KG1 (cell line): ENCODE measurements around the gene GTPBP4.

Source experiments
- DNase-seq: peaks from one replicate; lab custom pipeline; 2025; lab: John Stamatoyannopoulos, UW

Gene GTPBP4

DNA sequence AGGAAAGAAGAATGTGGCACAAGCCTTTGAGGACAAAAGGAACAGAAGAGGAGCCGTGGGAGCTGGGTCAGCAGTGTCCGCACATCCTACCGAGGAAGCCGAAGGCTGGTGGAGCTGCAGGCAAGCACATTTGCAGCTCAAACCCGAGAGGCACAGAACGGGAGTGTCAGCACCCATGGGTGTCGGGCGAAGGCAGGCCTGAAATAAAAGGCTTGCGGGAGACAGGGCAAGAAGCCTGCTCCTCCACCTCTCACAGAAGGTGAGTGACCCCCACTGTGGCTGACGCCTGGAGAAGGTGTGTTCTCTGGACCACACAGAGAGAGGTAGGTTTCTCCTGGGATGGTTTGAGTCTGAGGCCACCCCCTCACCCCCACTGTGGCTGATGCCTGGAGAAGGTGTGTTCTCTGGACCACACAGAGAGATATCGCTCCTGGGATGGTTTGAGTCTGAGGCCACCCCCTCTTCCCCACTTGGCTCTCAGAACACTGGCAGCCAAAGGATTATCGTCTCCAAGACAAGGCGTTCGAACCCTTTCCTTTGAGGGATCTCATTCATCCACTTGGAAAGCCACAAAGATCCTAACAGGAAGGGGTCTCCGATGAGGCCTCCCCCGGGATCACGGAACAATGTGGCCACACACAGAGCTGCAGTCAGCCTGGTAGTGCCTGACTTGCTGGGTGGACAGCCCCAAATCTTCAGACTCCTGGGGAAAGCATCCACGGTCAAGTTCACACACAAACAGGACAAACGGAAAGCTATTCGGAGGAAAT, 21.6 kb upstream of the GTPBP4 start:
- no peak for DNase-seq

DNA sequence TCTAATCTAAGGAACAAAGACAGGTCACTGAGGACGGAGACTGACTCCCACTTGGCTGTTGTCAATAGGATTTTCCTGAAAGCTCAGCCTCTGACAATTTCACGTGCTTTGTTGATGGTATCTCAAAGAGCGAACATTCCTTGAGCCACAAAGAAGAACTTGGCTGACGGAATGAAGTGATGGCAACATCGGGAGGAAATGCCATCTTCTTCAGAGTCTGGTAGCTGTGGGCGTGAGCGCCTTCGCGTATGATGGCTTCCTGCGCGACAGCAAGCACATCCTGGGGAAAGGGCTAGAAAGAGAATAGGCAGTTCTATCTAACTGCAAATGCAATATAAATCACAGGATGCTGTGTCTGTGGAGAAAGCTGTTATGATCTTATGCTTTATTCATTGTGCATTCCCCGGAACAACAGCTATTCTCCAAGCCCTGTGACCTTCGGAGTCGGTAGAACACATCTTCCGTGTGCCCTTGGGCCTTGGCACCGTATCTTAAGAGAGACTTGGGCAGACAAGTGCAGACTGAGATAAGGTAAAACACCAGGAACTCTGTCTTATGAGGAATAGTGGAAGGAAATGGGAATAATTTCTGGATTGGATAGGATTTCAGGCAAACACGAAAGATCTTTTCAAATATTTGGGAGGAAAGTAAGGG, 19.6 kb upstream of the GTPBP4 start:
- no peak for DNase-seq

DNA sequence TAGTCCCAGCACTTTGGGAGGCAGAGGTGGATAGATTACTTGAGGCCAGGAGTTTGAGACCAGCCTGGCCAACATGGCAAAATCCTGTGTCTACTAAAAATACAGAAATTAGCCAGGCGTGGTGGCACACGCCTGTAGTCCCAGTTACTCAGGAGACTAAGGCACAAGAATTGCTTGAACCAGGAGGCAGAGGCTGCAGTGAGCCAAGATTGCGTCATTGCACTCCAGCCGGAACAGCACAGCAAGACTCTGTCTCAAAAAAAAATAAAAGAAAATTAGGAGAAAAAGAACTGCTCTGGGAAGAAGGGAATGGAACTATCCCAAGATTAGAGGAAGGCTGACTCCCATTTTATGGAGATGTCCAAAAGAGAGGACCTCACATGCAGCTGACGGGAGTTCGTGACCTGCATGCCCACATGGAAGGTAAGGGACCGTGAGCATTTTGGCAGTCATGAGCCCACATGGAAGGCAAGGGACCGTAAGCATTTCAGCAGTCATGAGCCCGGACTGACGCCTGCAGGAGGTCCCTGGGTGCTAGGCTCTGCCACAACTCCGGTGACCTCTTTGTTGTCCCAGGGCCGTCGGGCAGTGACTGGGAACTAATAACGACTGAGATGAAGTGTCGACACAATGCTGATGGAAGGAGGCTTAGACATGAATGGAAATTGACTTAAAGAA, 18.6 kb upstream of the GTPBP4 start:
- no peak for DNase-seq

DNA sequence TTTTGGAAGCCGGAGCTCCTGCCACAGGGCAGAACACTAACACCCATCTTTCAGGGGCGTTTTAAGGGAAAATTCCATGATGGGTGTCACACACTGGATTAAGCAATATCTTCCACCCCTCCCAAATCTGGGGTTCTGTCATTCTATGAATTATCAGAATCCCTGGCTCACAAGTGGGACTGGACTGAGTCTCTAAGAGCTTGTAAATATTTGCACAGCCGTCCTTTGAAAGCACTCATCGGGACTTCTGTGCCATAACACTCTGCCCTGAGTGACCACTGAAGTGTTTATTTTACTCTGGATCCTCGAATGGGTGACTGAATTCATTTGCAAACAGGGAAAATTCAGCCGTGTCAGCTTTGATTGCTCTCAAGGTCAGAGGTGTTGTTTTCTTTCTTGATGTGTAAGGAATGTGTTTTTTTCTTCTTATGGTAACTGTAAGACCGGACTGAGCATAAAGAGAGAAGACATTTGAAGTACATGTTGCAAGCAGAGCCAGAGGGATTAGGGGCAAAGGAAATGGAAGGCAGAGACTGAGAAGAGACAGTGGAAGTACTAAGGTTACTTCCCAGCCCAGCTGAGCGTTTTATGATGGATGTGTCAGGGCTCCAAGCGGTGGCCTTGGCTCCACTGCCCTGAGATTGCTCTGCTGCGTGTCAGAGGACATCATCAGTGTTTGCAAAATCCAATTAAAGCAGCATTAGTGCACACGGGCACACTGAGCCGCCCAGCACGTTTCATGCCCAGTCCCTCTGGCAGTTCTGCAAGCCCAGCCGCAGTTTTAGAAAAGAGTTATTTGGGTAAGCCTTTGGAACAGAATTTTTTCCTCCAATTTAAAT, 17.7 kb upstream of the GTPBP4 start:
- DNase-seq = no peak

DNA sequence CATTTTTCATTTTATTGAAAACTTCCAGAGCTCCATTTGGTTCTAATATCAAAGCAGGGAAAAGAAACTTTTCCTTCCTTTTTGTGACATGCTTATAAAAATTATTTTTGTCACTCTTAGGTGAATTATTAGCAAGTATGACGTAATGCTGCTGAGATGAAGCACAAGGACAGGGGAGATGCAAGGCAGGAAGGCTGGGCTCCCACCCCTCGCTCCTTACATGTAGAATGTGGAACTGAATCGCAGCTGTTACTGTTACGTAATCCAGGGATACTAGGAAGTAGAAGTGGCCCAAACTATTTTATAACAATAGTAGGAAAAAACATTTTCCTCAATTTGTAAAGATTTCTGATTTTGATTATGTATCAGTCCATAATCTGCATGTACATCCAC, 17.1 kb upstream of the GTPBP4 start:
- DNase-seq = no peak

DNA sequence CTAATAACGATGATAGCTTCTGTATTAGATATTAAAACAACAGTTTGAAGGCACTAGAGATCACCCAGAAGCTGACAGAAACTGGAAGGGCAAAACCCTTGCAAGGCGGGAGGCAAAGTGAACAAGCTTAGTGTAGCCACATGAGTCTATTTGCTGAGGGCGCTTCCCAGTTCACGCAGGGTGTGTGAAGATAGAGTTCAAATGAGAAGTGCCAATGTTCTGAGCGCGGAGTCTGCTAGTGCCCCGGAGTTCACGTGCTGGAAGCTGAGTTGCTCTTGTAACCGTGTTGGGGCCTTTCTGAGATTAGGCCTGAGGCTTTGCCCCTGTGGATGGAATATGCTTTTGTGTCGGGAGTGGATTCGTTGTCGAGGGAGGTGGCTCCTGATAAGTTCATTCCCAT, 16.6 kb upstream of the GTPBP4 start:
- DNase-seq = no peak

DNA sequence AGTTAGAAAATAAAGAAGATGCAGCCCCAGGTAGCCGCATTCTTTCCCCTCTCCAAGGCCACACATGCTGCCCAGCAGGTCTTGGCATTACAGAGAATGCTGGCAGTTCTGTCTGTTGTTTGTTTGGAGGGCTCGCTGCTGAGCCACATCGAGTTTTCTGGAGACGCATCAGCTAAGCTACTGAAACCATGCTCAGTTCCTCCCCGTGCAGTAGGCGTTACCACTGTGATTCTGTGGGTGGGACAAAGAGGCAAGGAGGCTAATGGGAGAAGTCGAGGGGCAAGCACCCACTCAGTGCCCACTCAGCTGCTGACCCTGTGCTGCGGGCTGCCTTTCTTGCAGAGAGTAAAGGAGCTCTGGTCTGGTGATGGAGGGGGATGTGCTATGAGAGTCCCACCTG, 15.5 kb upstream of the GTPBP4 start:
- no peak for DNase-seq

DNA sequence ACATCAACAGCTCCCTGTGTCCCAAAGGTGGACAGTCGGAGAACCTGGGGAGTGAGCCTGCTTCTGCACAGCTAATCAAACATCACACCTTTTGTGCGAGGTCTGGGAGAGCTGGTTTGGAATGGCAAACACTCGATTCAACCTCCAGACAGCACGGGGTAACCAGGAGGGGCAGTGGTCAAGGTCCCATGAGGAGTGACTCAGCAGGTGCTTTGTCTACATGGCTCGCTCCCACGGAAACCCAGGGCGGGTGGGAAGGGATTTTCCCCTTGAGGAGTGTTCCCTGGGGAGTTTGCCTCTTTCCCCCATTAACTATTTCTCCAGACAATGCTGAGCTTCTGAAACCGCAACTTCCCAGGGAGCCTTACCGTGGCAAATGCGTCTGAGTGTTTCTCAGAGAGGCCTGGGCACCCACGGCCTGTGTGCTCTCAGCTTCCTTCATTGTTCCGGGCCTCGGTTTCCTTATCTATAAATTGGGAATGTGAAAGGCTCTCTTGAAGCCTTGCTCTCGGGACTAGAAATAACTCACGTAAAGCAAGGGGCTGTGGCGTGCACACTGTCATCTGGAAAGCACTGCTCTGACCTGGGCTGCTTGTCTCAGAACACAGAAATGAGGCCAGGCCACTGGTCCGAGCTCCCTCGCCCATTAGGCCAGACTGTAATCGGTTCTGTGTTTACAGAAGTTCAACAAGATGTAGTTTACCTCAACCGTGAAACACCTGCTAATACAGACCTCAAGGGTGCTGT, 14.0 kb upstream of the GTPBP4 start:
- DNase-seq = no peak

DNA sequence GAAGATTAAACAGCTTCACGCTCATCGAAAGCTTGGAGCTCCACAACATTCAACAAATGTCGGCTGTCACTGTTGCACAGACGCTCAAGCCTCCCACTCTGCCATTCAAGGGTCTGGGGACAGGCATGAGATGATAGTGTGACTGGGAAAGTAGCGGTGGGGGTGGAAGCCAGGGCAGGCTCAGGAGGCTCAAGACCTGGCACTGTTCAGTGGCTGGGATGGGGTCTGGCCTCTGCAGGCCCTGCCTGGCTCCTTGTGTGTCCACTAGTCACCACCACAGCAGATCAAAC, 13.5 kb upstream of the GTPBP4 start:
- DNase-seq = no peak

DNA sequence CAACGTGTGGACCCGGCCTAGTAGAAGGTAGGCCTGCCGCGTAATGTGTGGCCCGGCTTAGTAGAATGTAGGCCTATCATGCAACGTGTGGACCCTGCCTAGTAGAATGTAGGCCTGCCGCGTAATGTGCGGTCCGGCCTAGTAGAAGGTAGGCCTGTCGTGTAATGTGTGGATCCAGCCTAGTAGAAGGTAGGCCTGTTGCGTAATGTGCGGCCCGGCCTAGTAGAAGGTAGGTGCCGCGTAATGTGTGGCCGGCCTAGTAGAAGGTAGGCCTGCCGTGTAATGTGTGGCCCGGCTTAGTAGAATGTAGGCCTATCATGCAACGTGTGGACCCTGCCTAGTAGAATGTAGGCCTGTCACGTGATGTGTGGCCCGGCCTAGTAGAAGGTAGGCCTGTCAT, 11.9 kb upstream of the GTPBP4 start:
- no peak for DNase-seq

DNA sequence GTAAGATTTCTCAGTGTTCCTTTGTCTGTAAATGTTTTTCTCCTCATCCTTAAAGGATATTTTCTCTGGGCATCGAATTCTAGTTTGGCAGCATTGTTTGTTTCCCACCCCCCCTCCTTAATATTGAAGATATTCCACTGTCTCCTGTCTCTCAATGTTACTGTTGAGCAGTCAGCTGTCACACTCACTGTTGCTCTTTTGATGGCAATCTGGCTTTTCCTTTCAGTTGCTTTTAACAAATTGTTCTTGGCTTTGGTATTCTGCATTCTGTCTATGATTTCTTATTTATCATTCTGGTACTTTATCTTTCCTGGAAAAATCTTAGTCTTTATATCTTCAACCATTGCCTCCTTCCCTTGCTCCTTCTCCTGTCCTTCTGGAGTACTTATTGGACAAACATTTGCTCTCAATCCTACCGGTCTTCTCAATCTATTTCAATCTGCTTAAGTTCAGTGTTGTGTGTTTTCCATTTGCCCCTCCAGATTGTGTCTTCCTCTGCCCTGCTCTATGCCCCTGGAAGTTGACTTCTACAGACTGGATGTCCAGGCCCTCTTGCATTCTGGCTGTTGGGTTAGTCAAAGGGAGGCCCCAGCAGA, 9.3 kb upstream of the GTPBP4 start:
- DNase-seq = no peak

DNA sequence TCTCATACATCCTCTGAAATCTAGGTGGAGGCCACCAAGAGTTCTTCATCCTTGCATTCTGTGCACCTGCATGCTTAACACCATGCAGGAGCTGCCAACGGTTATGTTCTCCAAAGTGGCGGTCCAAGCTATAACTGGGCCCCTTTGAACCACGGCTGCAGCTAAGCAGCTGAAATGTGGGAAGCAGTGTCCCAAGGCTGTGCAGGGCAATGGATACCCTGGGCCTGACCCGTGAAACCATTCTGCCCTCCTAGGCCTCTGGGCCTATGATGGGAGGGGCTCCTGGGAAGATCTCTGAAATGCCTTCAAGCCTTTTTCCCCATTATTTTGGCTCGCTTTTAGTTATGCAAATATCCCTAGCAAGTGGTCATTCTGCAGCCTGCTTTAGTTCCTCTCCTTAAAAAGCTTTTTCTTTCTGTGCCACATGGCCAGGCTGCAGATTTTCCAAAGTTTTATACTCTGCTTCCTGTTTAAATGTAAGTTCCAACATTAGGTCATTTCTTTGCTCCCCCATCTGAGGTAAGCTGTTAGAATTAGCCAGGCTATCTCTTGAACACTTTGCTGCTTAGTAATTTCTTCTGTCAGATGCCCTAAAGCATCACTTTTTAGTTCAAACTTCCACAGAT, 7.7 kb upstream of the GTPBP4 start:
- no peak for DNase-seq

DNA sequence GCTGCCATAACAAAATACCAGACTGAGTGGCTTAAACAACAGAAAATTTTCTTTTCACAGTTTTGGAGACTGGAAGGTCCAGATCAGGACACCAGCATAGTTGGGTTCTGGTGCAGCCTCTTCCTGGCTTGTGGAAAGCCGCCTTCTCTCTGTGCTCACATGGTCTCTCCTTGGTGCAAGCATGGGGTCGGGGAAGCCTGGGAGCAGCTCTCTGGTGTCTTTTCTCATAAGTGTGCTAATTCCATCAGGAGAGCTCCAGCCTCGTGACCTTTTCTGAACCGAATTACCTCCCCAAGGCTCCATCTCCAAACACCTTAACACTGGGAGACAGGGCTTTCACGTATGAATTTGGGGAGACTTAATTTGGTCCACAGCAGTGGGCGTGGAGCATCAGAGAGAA, 4.8 kb upstream of the GTPBP4 start:
- DNase-seq = no peak

DNA sequence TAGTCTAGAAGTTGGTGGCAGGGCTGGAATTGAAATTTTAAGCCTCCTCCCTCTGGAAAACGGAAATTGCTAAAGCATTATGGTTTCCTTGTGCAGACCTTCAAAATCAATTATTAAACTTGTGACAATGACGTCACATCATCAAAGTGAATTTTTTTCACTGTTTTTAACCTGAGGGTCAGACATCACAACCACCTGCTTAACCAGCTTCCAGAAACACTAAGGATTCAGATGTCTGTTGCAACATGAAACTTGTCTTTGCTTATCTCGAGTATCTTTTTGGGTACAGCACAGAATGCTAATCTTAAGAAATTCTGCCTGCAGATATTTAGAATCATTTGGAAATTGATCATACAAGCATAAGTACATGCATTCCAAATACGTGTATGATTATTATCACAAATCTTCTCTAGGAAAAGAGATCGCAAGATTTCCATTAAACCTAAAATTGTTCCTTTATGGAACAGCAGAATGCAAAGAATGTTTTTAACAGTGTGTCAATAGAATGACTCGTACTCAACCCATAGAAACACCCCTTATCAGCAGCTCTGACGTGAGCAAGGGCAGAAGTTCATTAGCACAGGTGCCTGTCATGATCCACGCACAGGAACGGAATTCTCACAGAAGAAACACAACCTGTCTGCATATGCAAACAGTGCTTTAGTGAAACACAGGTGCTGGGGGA, 4.1 kb upstream of the GTPBP4 start:
- no peak for DNase-seq

DNA sequence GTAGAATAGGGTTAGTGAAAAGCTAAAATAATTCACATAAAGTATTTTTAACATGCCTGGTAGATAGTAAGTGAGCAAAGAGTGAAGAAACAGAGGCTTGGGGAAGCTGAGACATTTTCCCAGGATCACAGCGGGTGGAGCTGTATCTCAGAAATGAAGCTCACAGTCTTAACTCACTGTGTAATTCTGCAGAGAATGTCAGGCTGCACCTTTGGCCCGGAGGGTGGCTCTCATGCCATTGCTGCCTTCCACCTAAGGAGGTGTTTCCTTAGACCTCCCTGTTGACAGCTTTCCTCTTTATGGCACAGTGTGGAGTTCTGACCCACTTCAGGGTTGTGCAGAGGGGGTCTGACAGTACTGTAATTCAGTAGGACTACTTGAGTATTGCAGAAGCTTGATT, 2.9 kb upstream of the GTPBP4 start:
- no peak for DNase-seq

DNA sequence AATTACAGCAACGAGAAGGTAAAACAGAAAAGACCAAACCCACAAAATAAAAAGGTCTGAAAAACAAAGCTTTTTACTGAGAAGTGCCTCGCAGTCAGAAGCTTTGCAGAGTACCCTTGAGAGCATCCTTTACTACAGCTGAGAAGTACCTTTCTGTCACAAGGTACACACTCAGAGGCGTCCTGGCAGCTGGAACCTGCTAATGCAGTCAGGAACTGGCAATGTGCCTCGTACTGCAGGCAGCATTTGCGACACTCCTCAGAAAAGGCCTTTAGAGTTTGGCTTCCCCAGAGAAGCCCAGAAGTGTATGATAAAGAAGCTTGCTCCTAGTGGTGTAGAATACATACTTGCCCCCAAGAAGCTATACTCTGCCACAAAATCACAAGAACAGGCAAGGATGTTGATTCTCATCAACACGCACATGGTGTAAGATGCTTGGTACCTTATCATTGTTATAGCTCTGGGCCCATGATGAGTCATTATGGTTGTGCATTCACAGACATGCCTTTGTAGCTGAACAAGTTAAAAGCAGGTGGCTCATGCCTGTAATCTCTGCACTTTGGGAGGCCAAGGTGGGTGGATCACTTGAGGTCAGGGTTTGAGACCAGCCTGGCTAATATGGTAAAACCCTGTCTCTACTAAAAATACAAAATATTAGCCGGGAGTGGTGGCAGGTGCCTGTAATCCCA, 2.0 kb upstream of the GTPBP4 start:
- no peak for DNase-seq

DNA sequence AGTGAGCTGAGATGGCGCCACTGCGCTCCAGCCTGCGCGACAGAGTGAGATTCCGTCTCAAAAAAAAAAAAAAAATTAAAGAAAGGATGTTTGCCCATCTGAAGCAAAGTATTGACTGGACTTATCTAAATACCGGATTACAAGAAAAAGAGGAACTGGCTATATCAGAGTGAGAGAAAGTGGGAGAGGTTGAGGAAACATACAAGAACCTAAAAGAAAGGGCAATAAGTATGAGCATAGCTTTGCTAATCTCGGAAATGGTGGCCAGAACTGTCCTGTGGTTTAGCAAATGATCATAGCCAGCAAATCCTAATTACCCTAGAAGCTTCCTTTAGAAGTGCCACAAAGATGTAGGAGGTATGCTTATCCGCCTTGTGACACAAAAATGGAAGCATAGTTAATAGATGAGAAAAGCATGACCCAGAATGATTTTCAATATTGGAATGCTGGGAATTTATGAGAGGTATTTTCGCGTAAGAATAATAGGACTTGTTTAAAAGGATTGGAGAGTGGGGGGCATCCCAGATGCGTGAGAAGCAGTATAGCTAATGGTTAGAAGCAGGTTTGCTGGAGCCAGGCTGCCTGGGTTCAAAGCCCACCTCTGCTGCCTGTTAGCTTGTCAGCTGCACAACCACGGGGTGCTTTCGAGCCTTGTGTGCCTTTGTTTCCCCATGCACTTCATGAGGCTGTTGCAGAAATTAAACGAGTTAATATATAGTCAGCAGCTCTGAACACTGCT, 1.2 kb upstream of the GTPBP4 start:
- DNase-seq = no peak

DNA sequence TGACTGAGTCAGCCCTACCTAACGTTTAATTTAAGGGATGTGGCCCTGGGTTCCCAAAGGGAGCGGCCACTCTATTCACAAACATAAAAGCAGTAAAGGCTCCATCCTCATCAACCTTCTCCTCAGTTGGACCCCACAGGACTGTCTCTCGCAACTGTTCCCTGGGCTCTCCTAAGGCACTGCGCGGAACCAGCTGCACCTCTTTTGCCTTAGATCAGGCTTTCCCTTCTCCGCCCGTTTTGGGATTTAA, 689 bp upstream of the GTPBP4 start:
- no peak for DNase-seq
